ENCODE data around the gene ITPR2.

DNA sequence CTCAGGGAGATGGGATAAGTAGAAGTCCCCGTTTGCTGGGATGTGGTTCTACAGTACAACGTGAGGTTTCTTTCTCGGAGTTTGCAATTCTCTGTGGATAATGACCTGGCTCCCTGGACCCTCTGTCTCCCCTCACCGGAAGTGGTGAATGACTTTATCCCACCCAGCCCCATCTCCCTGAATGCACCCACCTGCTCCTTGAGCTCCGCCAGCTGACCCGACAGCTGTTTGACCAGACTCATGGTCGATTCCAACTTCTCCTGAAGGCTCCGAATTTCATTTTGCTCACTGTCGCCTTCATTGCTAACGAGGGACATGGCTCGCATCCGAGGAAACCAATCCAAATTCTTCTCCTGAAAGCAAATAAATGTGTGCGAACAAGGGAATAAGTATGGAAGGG, 493.0 kb downstream of the ITPR2 start:
- TF ChIP-seq EZH2phosphoT487 (IDR thresholded peaks at IDR 0.05; ENCODE audit: insufficient read depth, low read depth) (no peak), EZH2 (IDR thresholded peaks at IDR 0.05; ENCODE audit: insufficient read depth, poor library complexity, severe bottlenecking) (no peak)
